Nephron (organoid): ENCODE data around the gene NKIRAS1.

Experiments used
- H3K27ac Mint-ChIP-seq, 3 experiments: 2 replicates each; pipeline ENCODE4 v1.8.0; 2020; ENCODE audit warnings: mixed read lengths in 3 of 3, mild to moderate bottlenecking in 2 of 3, moderate library complexity in 1 of 3
- H3K27me3 Mint-ChIP-seq: 2 replicates; pipeline ENCODE4 v1.8.0; 2021; ENCODE audit warnings: low read depth, mild to moderate bottlenecking, moderate library complexity, mixed read lengths
- H3K36me3 Mint-ChIP-seq: 2 replicates; pipeline ENCODE4 v1.8.0; 2020; ENCODE audit warnings: low read depth, mixed read lengths
- H3K4me1 Mint-ChIP-seq: 2 replicates; pipeline ENCODE4 v1.8.0; 2020; ENCODE audit warnings: mixed read lengths
- H3K4me3 Mint-ChIP-seq, 3 experiments: 2 replicates each; pipeline ENCODE4 v1.8.0; 2020; ENCODE audit warnings: mild to moderate bottlenecking in 3 of 3, mixed read lengths in 3 of 3, moderate library complexity in 2 of 3
- H3K9me3 Mint-ChIP-seq: 2 replicates; pipeline ENCODE4 v1.8.0; 2020; ENCODE audit warnings: mixed read lengths
- TF ChIP-seq, protein P1 (sequence below), 3 experiments: fragments of 200-600 bp; sonication (generic); IDR thresholded peaks; one replicate each; pipeline ENCODE4 v1.5.0; 2021; ENCODE audit warnings: antibody characterized with exemption in 3 of 3; ENCODE audit not compliant: unreplicated experiment in 3 of 3

Gene NKIRAS1

DNA sequence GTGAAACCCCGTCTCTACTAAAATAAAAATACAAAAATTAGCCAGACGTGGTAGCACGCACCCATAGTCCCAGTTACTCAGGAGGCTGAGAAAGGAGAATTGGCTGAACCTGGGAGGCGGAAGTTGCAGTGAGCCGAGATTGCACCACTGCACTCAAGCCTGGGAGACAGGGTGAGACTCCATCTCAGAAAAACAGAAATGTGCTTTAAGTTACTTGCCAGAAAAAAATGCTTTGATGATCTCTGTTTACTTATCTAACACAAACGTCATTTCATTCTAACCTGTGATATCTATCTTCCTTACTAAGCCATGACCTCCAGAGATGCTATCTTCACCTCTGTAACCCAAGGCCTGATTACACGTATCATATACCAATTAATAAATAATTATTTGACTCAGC lies 7.4 kb downstream of the NKIRAS1 start:
- Mint-ChIP-seq H3K9me3 (no peaks in the 10 kb centered on the region), H3K27ac (no peak overlapping the region), H3K36me3 (peaks cover 61% of the 10 kb centered on the region), H3K27me3 (no peaks in the 10 kb centered on the region), H3K4me3 (no peak overlapping the region), H3K4me1 (peaks cover 8% of the 10 kb centered on the region)
- TF ChIP-seq, protein P1, sequence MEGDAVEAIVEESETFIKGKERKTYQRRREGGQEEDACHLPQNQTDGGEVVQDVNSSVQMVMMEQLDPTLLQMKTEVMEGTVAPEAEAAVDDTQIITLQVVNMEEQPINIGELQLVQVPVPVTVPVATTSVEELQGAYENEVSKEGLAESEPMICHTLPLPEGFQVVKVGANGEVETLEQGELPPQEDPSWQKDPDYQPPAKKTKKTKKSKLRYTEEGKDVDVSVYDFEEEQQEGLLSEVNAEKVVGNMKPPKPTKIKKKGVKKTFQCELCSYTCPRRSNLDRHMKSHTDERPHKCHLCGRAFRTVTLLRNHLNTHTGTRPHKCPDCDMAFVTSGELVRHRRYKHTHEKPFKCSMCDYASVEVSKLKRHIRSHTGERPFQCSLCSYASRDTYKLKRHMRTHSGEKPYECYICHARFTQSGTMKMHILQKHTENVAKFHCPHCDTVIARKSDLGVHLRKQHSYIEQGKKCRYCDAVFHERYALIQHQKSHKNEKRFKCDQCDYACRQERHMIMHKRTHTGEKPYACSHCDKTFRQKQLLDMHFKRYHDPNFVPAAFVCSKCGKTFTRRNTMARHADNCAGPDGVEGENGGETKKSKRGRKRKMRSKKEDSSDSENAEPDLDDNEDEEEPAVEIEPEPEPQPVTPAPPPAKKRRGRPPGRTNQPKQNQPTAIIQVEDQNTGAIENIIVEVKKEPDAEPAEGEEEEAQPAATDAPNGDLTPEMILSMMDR (IDR thresholded peaks at IDR 0.05; ENCODE audit: unreplicated experiment in 3 of 3) = no peak

DNA sequence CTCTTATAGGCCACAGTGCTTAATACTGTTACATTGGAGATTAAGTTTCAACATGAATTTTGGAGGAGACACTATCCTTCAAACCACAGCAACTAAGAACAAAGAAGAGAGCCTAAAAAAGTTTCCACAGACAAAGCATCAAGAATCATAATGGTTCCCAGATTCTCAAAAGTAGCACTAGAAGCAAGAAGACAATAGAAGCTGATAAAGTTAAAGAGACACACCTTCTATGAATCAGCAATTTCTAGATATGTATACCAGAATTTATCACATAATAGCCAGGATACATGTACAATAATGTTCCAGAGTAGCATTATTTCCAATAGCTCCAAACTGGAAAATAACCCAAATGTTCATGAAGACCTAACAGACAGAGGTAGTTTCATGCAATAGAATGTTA lies 12.2 kb downstream of the NKIRAS1 start:
- Mint-ChIP-seq H3K4me1 (no peaks in the 10 kb centered on the region), H3K36me3 (peaks cover 85% of the 10 kb centered on the region), H3K27ac (no peak overlapping the region), H3K4me3 (no peak overlapping the region), H3K9me3 (peaks cover 6% of the 10 kb centered on the region), H3K27me3 (no peaks in the 10 kb centered on the region)
- TF ChIP-seq, protein P1 (IDR thresholded peaks at IDR 0.05; ENCODE audit: unreplicated experiment in 3 of 3) = no peak

DNA sequence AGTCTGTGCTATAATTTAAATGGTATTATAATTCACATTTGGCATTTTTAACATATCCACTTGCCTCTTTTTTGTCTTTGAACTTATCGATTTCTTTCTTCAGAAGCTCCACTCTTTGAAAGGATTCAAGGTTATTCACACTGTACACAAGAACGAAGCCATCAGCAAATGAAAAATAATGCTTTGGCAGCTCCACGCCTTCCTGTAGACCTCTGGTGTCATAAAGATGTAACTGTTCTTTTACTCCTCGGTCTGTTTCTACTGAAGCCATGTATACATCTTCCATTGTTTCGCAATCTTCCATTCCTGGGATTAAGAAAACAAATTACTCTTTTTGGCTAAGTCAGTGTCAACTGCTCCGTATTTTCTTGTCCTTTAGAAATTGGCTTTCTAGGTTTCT lies 16.0 kb downstream of the NKIRAS1 start:
- no peaks in the 10 kb centered on the region for H3K27me3 Mint-ChIP-seq

DNA sequence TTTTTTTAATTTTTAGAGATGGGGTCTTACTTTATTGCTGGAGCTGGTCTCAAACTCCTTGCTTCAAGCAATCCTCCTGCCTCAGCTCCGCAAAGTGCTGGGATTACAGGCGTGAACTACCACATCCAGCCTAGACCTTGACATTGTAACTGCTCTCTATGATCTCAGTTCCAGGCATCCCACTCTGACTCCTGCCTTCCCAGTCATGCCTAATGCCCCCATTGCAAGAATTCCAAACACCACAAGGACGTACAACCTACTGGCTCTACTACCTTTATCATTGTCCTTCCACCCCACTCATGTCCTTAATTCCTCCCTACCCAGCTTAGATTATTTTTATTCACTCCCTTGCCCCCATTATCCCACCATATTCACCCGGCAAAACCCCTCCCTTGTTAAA lies 21.6 kb downstream of the NKIRAS1 start:
- Mint-ChIP-seq H3K9me3 (peaks cover 13% of the 10 kb centered on the region), H3K4me3 (no peak overlapping the region), H3K27me3 (no peaks in the 10 kb centered on the region), H3K36me3 (peaks cover 84% of the 10 kb centered on the region), H3K4me1 (no peaks in the 10 kb centered on the region), H3K27ac (no peak overlapping the region)
- TF ChIP-seq, protein P1 (IDR thresholded peaks at IDR 0.05; ENCODE audit: unreplicated experiment in 3 of 3) = no peak

More for the DNA sequence above, 16.0 kb downstream of the NKIRAS1 start:
- TF ChIP-seq, protein P1 (IDR thresholded peaks at IDR 0.05; ENCODE audit: unreplicated experiment in 3 of 3) = no peak
- no peak overlapping the region for H3K27ac Mint-ChIP-seq
- H3K36me3 Mint-ChIP-seq = peaks cover 96% of the 10 kb centered on the region
- no peaks in the 10 kb centered on the region for H3K4me1 Mint-ChIP-seq
- no peak overlapping the region for H3K4me3 Mint-ChIP-seq
- peaks cover 19% of the 10 kb centered on the region for H3K9me3 Mint-ChIP-seq

DNA sequence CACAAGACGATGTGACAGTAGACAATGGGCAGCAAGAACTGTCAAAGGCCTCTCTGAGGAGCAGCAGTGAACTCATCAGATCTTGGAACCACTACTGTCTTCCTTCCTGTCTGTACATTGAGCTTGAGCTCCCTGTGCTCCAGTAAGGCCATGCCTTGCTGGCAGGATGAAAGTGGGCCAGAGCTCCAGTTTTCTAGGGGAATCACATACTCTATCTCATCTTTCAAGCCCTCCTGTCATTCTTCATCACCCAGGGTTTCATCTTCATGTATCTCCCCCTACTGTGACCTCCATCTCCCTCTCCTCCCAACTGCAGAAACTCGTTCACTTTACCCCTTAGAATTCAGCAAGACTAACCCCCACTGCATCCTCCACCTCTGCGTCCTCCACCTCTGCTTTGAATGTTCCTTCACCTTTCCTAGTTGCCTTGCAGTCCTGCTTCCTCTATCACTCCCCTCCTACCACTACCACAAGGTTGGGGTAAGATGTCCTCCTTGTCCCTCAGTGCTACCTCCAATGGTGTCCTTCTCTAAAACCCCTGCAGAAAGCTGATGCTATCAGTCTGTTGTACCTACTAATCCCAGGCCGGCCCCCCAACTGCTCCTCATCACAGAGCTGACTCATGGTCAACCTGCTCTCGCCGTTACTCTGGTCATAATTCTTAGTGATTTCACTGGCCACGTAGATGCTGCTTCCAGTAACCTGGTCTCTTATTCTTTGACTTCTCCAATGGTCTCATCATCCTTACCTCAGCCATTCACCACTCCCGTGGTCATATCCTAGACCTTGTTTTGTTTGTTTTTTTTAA lies 22.3 kb downstream of the NKIRAS1 start:
- Mint-ChIP-seq H3K36me3 (peaks cover 80% of the 10 kb centered on the region), H3K9me3 (peaks cover 12% of the 10 kb centered on the region), H3K4me1 (no peaks in the 10 kb centered on the region), H3K27me3 (no peaks in the 10 kb centered on the region), H3K4me3 (no peak overlapping the region), H3K27ac (no peak overlapping the region)
- TF ChIP-seq, protein P1 (IDR thresholded peaks at IDR 0.05; ENCODE audit: unreplicated experiment in 3 of 3) = no peak

DNA sequence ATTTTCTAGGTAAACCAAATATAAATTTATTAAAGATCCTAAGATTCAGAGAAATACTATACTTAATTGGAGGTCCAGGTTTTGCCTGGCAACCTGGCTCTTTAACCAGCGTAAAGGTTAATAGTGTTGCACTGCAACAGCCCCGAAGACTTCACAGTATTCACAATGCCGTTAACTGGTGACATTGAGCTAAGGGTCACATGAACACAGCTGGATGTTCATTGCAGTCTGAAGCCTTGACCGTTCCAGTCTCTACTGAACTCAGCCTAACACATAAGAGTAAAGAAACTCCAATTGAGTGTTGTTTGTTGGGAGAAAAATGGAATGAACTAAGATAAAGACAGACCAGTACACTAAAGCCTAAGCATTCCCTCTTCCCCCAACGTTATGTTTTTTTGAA lies 26.8 kb downstream of the NKIRAS1 start:
- Mint-ChIP-seq H3K27me3 (no peaks in the 10 kb centered on the region), H3K36me3 (peaks cover 40% of the 10 kb centered on the region), H3K9me3 (no peaks in the 10 kb centered on the region), H3K27ac (peak overlapping the region in 1 of 3 experiments; percentile 40), H3K4me3 (no peak overlapping the region), H3K4me1 (no peaks in the 10 kb centered on the region)
- TF ChIP-seq, protein P1 (IDR thresholded peaks at IDR 0.05; ENCODE audit: unreplicated experiment in 3 of 3) = no peak
